Measurements from ENCODE around the gene TFAP2D.

Gene TFAP2D

DNA sequence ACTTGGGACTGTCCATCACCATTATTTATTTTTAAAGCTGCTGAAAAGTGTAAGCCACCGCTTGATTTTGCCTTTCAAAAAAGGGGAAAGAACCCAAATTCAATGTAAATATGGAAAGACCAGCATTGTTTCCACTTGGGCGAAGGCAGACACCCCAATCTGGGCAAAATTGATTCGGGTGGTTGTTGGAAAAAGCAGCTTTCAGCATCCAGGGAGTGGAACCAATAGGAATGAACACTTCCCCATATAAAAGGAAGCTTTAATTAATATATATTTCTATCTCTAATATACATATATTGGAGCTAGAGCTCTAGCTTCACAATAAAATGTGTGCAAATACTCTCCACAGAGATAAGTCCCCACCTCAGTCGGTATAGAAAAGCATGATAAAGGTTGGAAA, at the start of gene TFAP2D:
TSS of gene TFAP2D (plus strand) at position 301 of the 400 bp plus-strand sequence. CDS start 530 bp downstream, outside the sequence.
- no peak for DNase-seq
- in situ Hi-C loops (cut with MboI; ENCODE audit: low pct_unique_long_range_greater_than_20kb, low sequenced_read_pairs) = no loop called here

DNA sequence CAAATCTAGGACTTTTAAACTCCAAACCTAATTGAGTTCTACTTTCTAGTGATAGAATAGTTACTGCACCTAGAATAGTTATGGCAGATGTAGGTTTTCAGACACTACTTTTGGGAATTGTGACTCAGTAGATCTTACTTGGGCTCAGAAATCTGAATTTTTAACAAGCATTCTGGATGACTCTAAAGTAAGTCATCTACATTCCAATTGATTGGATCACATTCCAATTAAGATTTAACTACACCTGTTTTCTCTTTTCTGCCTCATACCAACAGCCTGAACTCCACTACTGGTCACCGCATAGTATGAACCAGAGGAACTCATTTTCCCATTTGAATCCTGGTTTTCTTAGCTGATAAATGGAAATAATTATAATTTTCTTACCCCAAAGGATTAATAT, 49.5 kb upstream of the TFAP2D start:
- DNase-seq = no peak
- in situ Hi-C loops (cut with MboI; ENCODE audit: low pct_unique_long_range_greater_than_20kb, low sequenced_read_pairs) = no loop called here

DNA sequence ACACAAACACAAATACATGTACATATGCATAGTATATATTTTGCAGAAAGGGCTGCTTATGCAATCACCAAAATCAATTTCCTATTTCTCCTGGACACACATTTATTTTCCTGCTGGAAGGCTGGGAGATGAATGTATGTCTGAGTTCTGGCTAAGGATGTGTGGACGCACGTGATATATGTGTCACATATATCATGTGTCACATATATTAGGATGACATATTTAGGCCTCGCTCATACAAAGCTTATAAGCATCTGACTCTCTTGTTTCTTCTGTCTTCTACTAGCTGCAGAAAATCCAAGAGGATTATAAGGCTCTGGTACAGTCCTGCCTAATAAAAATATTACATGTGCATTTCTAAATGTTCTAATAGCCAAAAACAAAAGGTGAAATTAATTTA, 47.2 kb upstream of the TFAP2D start:
- no peak for DNase-seq
- in situ Hi-C loops (cut with MboI; ENCODE audit: low pct_unique_long_range_greater_than_20kb, low sequenced_read_pairs) = no loop called here

DNA sequence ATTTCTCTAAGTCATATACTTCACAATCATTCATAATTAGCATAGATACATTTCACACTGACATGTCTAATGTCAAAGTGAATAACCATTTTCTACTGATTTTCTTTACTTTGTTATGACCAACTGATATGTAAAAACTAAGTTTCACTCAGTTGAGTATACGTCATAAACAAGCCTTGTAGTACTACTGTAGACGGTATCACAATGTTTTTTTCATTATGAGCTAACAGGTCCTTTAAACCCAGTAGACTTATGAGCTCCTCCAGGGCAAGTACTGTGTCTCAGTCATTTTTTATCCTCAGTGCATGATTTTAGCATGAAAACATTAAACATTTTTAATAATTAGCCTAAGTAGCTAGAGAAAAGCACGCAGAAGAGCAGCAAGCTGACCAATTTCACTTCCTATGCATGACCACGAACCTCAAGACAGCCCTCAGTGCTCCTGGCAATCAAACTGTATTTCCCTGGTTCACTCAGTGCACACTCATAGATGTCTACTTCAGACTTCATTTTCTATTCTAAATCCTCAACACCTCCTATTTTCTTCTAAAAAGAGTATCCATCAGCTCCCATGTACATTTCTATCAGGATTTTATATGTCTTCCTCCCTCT, 32.0 kb upstream of the TFAP2D start:
- in situ Hi-C loops (cut with MboI; ENCODE audit: low pct_unique_long_range_greater_than_20kb, low sequenced_read_pairs) = no loop called here
- no peak for DNase-seq

DNA sequence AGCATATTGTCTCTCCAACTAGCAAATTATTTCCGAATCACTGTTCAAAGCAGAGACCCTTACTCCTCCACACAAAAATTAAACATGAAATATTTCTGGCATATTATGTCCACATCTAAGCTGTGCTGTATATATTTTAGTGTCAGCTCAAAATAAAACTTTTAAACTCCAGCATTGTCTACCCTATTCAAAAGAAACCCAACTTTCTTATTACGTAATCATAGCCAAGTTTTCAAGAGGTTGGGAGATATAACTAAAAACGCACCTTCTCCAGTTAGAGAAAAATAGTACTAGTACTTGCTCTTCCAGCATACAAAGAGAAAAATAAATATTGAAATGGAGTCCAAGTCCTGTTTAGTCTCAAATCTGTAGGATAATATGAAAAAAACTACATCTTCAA, 24.1 kb upstream of the TFAP2D start:
- in situ Hi-C loops (cut with MboI; ENCODE audit: low pct_unique_long_range_greater_than_20kb, low sequenced_read_pairs) = no loop called here
- DNase-seq = no peak

DNA sequence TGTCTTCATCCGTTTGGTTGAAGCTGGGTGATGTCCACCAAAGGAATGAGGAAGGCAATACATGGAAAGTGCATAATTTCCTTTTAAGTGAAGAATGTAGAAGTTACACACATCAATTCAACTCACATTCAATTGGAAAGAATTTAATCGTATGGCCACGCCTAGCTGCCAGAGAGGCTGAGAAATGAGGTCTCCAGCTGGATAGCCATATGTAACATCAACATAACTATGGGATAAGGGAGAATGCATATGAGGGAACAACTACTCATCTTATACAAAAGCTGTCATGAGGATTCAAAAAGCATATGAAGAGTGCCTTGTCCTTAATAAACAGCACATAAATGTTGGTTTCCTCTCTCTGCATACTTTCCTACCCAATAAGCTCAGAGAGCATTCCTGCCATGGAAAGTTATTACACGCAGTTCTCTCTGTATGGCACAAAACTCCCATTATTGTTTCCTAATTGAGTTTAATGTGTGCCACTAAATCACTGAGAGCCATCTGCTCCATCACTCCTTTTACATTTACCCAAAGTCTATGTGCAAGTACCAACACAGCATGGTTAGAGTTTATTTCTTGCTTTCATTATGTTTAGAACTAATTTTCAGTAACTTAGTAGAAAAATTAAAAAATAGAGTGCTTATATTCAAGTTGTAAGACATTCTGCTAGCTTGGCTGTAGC, 21.4 kb upstream of the TFAP2D start:
- DNase-seq = no peak
- in situ Hi-C loops (cut with MboI; ENCODE audit: low pct_unique_long_range_greater_than_20kb, low sequenced_read_pairs) = no loop called here

DNA sequence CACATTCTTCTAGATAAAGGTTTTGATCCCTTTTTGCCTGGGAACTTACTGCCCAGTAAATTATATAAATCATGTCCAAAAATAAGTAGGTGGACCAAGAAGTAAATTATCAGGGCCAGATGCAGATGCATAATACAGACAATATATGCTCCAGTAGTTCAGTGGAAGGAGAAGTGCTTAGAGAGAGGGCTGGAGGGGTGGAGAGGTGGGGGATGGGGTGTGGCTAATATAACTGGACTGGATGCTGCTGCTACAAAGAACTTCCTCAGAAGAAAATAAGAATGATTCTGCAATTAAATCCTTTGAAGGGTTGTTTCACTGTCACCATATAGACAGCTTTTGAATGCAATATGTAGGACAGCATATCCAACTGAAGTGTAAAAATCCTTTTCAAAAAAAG, 14.8 kb upstream of the TFAP2D start:
- in situ Hi-C loops (cut with MboI; ENCODE audit: low pct_unique_long_range_greater_than_20kb, low sequenced_read_pairs) = no loop called here
- DNase-seq = no peak

DNA sequence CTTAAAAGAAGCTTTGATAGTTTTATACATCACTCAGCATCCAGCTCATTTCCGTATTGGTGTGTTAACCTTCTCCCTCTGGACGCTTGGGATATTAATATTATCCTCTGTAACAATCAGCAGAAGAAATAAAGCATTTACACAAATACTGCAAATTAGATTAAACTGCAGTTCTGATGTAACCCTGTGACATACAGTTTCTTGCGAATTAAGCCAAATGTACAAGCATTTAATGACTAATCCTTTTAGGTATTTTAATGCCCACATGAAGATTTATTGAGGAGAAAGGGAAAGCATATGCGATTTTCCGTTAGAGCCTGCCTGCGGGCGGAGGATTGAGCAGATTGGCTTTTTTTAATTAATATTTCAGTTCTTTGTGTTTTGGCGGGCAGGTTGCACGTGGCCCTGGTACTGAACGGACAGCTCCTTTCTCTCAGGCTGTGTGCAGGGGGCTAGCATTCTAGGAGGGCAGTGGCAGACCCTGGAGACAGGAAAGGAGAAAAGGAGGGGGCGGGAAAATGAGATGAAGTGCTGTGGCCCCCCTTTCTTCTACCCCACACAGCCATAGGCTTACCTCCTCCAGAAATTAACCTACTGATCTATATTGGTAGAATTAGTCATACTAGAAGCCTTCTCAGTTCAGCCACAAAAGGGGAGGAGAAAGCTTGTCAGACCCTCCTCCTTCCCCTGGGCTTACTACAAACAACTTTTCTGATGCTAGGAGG, 14.1 kb upstream of the TFAP2D start:
- in situ Hi-C loops (cut with MboI; ENCODE audit: low pct_unique_long_range_greater_than_20kb, low sequenced_read_pairs) = no loop called here
- peak; percentile 2 for DNase-seq

DNA sequence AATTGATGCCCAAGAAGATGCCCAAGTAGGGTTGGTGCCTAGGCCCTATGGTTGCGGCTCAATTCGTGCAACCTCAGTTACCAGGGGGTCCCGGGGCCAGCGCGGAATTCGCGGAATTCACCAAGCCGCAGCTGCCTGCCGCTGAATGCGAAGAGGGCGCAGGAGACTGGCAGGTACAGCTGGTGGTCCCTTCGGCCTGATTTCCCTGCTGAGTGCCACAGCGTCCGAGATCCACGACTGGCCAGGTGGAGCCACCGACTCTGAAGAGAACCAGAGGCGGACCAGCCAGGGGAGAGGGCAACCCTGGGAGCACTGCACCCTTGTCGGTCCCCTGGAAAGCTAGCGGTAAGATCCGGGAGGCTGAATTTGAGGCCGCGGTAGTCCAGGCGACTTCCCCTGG, 6.8 kb upstream of the TFAP2D start:
- DNase-seq = no peak
- in situ Hi-C loops (cut with MboI; ENCODE audit: low pct_unique_long_range_greater_than_20kb, low sequenced_read_pairs) = no loop called here

DNA sequence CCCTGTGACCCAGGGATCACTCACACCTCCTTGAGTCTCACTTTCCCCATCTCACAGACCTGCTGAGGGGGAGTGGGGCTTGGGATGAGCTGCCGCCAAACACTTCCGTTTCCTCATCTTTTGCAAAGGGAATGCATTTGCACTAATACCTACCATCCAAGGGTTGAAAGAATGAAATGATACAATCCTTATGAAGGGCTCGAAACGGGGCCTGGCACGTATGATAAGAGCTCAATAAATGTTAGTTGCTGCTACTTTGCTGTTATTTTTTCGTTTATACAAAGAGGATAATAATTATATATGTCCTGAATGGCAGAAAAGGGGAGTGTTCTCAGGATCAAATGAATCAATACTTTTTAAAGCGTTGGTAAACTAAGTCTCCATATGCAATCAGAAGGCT, 6.1 kb upstream of the TFAP2D start:
- DNase-seq = no peak
- in situ Hi-C loops (cut with MboI; ENCODE audit: low pct_unique_long_range_greater_than_20kb, low sequenced_read_pairs) = no loop called here

DNA sequence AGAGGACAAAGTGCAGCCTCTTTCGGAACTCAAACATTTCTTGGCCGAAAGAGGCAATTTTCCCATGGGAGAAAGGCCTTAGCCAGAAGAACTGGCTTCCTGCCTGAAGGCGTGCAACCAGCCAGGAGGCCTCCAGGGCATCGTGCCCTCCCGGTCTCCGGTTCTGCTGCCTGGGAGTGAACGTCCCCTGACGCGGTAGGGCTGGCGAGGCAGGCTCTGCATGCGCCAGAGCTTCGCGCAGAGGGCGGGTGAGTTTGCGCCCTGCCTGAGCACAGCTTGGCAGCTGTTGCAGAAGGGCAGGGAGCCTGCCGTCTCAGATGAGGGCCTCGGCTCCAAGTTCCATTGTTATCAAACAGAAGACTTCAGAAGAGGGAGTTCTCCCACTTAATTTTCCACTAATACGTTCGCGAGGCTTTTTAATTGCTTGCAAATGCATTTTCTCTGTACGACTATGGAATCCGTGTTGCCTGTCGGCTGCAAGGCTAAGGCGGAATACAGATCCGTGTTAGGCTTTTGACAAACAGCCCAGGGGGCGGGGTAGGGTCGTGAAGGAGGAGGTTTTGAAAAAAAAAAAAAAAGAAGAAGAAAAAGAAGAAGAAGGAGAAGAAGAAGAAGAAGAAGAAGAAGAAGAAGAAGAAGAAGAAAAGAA, 5.5 kb upstream of the TFAP2D start:
- in situ Hi-C loops (cut with MboI; ENCODE audit: low pct_unique_long_range_greater_than_20kb, low sequenced_read_pairs) = no loop called here
- no peak for DNase-seq

DNA sequence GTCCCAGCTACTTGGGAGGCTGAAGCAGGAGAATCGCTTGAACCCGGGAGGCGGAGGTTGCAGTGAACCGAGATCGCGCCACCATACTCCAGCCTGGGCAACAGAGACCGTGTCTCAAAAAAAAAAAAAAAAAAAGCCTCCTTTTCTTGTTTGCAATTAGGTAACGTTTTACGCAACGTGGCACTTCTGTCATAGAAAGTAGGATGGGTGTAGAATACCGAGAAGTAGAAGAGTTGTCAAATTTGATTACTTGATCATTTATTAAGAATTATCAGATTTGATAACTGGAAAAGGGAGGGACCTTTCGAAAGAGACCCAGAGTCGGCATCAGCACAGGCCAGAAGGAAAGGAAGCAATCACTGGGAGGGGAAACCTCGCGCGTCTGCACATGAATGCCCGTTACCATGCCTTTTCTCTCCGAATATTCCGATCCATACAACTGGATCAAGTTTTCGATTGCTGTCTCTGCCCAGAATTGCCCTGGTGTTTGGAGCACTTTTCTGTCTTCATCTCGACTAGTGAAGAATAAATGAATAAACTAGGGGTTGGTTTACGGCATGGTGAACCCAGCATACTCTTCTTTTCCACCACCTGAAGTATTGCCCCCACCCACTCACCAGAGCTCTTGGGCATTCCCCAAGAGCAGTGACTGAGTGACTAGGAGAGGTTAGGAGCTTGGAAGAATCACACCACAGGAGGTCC, 4.5 kb upstream of the TFAP2D start:
- no peak for DNase-seq
- in situ Hi-C loops (cut with MboI; ENCODE audit: low pct_unique_long_range_greater_than_20kb, low sequenced_read_pairs) = no loop called here

DNA sequence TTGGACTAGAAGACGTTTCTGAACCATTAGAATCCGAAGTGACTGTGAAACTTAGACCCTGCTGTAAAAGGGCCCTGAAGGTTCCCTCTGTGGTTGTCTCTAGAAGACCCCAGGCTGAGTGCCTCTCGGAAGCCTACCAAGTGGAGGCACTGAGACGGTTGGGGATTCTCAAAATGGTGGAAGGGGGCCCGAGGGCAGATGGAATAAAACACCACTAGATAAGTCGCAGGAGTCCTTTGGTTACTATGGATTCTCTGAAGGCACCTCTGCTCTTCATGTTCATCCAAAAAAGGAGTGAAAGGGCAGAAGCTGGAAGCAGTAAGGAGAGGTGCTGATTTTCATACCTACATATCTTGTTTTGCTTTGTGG, 4.0 kb upstream of the TFAP2D start:
- DNase-seq = no peak
- in situ Hi-C loops (cut with MboI; ENCODE audit: low pct_unique_long_range_greater_than_20kb, low sequenced_read_pairs) = no loop called here

DNA sequence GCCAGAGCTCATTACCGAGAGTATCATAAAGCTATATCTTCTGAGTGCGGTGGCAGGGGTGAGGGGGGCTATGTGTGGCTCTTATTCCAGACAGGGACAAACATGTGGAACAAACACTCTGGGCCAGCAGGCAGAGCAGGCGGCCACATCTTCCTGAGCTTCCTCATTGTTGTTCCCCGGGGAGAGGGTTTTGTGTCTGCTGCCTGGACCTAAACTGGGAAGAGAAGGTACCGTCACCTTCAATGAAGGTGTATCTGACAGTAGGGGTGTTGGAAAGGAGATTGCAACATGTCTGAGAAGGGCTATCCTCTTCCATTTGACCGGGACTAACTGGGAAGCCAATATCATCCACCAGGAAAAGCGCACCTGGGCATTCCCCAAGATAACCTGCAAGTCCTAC, 1.6 kb upstream of the TFAP2D start:
- DNase-seq = no peak
- in situ Hi-C loops (cut with MboI; ENCODE audit: low pct_unique_long_range_greater_than_20kb, low sequenced_read_pairs) = no loop called here

DNA sequence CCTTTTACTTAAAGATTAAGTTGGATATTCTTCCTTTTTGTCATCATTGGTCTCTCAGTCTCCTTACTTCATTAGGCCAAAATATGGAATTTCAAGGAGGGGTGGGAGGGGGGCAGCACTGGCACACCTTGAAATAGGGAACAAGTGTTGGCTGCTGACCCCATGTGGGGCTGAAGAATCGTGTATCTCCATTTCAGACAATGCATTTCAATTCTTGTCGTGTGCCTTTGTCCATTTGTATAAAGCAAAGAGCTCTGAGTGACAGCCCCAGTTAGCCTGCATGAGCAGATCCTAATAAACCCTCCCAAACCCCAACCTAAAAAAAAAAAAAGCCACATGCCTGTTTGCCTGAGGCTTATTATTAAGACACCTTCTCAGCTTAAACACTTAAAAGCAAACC, 1.0 kb upstream of the TFAP2D start:
- in situ Hi-C loops (cut with MboI; ENCODE audit: low pct_unique_long_range_greater_than_20kb, low sequenced_read_pairs) = no loop called here

DNA sequence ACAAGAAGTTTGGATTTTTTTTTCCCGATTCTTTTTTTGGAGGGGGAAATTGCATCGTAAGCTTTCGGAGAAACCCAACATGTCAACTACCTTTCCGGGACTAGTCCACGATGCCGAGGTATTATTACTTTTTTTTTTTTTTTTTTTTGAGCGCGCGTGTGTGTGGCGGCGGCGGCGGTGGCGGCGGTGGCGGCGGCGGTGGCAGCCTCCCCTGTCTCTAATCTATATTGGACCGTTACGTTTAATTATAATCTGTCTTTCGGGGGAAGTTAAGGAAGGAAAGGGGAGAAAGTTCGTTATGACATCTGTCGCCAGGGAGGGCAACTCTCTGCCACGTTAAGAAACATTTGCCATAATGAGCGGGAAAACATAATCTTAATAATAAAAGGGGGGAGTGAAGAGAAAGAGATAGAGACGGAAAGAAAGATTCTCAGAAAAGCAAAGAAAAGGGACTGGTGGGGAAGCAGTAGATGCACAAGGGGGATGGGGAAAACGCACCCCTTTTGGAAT, 706 bp downstream of the TFAP2D start:
- DNase-seq = no peak
- in situ Hi-C loops (cut with MboI; ENCODE audit: low pct_unique_long_range_greater_than_20kb, low sequenced_read_pairs) = no loop called here

More for the DNA sequence above, 1.0 kb upstream of the TFAP2D start:
- DNase-seq = no peak

DNA sequence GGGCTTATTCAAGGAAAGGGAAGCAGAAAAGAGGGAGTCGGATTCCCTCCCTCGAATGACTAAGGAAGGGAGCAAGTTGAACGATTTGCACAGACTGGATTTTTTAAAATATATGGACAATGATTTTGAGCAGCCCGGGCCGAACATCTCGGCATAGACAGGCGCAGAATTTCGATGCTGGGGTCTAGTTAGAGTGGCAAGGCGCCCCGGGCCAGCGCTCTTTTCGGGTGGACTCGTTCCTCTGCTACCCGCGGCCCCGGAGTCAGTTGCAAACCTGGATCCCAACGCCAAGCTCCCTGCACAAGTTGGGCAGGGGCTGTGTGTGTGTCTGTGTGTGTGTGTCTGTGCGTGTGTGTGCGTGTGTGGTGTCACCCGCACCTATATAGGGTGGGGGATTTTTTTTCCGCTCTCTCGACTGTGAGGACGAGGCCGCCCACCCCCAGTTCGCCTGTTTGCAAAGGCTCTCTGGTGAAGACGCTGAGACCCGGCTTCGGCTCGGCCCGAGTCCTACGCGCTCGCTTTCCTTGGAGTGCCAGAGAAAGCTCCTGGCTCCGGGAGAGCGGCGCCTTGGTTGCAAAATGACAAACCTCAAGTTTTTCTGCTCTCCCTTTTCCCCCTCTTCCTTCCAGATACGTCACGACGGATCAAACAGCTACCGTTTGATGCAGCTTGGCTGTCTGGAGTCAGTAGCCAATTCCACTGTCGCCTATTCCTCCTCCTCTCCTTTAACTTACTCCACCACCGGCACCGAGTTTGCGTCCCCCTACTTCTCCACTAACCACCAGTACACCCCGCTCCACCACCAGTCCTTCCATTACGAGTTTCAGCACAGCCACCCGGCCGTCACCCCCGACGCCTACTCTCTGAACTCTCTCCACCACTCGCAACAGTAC, 1.4 kb downstream of the TFAP2D start:
- in situ Hi-C loops (cut with MboI; ENCODE audit: low pct_unique_long_range_greater_than_20kb, low sequenced_read_pairs) = no loop called here
- DNase-seq = no peak

DNA sequence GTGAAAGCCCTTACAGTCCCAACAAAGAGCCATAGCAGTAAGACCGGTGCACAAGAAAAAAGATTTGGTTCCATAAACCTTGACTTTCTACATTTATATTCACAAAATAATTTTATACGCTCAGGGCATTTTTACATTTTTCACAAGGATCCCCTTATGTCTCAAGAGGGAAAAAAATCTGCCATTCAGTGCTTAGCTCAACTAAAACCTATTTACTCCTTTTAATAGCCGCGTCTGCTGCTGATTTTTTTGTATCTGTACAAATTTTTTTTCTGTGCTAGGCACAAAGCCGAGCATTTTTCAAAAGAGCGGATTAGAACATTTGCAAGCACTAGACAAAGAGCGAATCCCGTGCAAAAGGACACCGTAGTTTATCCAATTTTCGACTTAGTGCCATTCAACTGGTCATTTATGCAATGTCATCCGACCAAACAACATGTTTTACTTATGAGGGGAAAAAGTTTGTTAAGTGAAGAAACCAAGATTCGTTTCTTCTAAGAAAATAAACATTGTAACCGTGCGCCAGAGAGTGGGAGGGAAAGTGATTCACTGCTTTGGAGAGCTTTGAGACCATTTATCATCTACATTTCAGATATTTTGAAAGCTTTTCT, 3.7 kb downstream of the TFAP2D start:
- in situ Hi-C loops (cut with MboI; ENCODE audit: low pct_unique_long_range_greater_than_20kb, low sequenced_read_pairs) = no loop called here
- DNase-seq = no peak

Data from KBM-7 (cell line).